ENCODE measurements around the gene BMP5. TPM values are rescaled to one million over a fixed set of nuclear protein-coding genes. Genes with fewer than 3 reads are reported as not detected.

Gene BMP5
- total and polyA plus RNA-seq, 2 donors (not counting 3 experiments of a cell fraction or from before 2014, with no cell fraction given) = not detected

GRCh38 chr6:55916188-55916587 lies 40.8 kb upstream of the BMP5 start:
- H3K4me1 ChIP-seq (ENCODE audit: control insufficient read depth, extremely low read depth, insufficient read depth, low read length) = no peaks in the 10 kb centered on the region
- no peak overlapping the region for H2AFZ ChIP-seq (ENCODE audit: low read depth, low read length)
- H3K9me3 ChIP-seq (replicated peaks; ENCODE audit: control insufficient read depth, insufficient read depth, low read length) = no peaks in the 10 kb centered on the region
- no peaks in the 10 kb centered on the region for H3K79me2 ChIP-seq (ENCODE audit: control insufficient read depth, insufficient read depth, low read length)
- DNase-seq (ENCODE audit: low read depth, low spot score) (no peak), FAIRE-seq (no peak)
- ChIA-PET POLR2A (no interaction called here), CTCF (interaction anchor here (1.0 to 1.2 kb wide), 4 partner anchors 9 to 25 kb away, joined by 3 to 4 read pairs (median 3); no protein-coding TSS in a partner anchor)
- dilution Hi-C loops (cut with MboI; ENCODE audit: extremely low pct_ligation_motif_present, low sequenced_read_pairs) (no loop called here), intact Hi-C loops (cut with micrococcal nuclease) (no loop called here)
- no TSS peak for BruUV-seq (replicated peaks)
- no peak overlapping the region for H3K27ac ChIP-seq (ENCODE audit: insufficient read depth, low read depth, low read length)
- H3K9ac ChIP-seq (replicated peaks; ENCODE audit: extremely low read depth, insufficient read depth, low read length) = no peak overlapping the region
- H3K36me3 ChIP-seq (ENCODE audit: control insufficient read depth in 2 of 2, extremely low read depth in 1 of 2, insufficient read depth in 2 of 2, low read length in 2 of 2) = no peaks in the 10 kb centered on the region
- no peaks in the 10 kb centered on the region for H4K20me1 ChIP-seq (replicated peaks; ENCODE audit: control insufficient read depth, extremely low read depth, insufficient read depth, low read length)
- no peaks in the 10 kb centered on the region for H3K27me3 ChIP-seq (ENCODE audit: control insufficient read depth in 2 of 2, insufficient read depth in 2 of 2, low read length in 2 of 2)
- no peak overlapping the region for H3K4me2 ChIP-seq (ENCODE audit: insufficient read depth, low read length)
- no peaks in the 10 kb centered on the region for H3K9me1 ChIP-seq (replicated peaks; ENCODE audit: control insufficient read depth, extremely low read depth, insufficient read depth, low read length)
- TF ChIP-seq JUN (IDR thresholded peaks at IDR 0.05; ENCODE audit: borderline replicate concordance, insufficient read depth, insufficient read length, low read depth) (no peak), POLR2AphosphoS5 (IDR thresholded peaks at IDR 0.05; ENCODE audit: insufficient read depth, low read depth, low read length) (no peak), FOS (IDR thresholded peaks at IDR 0.05; ENCODE audit: borderline replicate concordance, insufficient read depth, low read length) (no peak), EZH2 (IDR thresholded peaks at IDR 0.05; ENCODE audit: borderline replicate concordance, low read depth, low read length, severe bottlenecking) (no peak), CTCF (IDR thresholded peaks at IDR 0.05; ENCODE audit: extremely low read depth in 1 of 2, insufficient read depth in 1 of 2, low read depth in 1 of 2, low read length in 2 of 2) (no peak), MAX (IDR thresholded peaks at IDR 0.05; ENCODE audit: insufficient read depth, insufficient read length) (no peak), GATA2 (IDR thresholded peaks at IDR 0.05; ENCODE audit: insufficient read depth, insufficient read length, low read depth, low read length) (no peak), POLR2A (IDR thresholded peaks at IDR 0.05; ENCODE audit: low read depth, low read length) (no peak), MYC (IDR thresholded peaks at IDR 0.05; ENCODE audit: low read depth, low read length) (no peak)
- H3K4me3 ChIP-seq (replicated peaks in 1 of 3; ENCODE audit: insufficient read depth in 1 of 3, low read depth in 1 of 3, low read length in 3 of 3) = no peak overlapping the region

Measured in endothelial cell of umbilical vein (primary cell).